Rectal smooth muscle tissue (tissue), 1 donor: ENCODE results near the gene ARRB1.

Experiments used
- H3K27ac ChIP-seq: one replicate; pipeline ENCODE4 v1.7.0; 2013; ENCODE audit warnings: low read depth, low read length, inconsistent platforms
- H3K27me3 ChIP-seq: one replicate; pipeline ENCODE4 v1.7.0; 2013; ENCODE audit warnings: low read length; ENCODE audit not compliant: control insufficient read depth, insufficient read depth
- H3K36me3 ChIP-seq: one replicate; pipeline ENCODE4 v1.7.0; 2013; ENCODE audit warnings: low read length; ENCODE audit not compliant: control insufficient read depth, insufficient read depth
- H3K4me1 ChIP-seq: one replicate; pipeline ENCODE4 v1.7.0; 2013; ENCODE audit warnings: low read length; ENCODE audit not compliant: control insufficient read depth, insufficient read depth
- H3K4me3 ChIP-seq: one replicate; pipeline ENCODE4 v1.7.0; 2013; ENCODE audit warnings: low read length
- H3K9ac ChIP-seq: one replicate; pipeline ENCODE4 v1.7.0; 2013; ENCODE audit warnings: low read length

The ARRB1 gene

DNA sequence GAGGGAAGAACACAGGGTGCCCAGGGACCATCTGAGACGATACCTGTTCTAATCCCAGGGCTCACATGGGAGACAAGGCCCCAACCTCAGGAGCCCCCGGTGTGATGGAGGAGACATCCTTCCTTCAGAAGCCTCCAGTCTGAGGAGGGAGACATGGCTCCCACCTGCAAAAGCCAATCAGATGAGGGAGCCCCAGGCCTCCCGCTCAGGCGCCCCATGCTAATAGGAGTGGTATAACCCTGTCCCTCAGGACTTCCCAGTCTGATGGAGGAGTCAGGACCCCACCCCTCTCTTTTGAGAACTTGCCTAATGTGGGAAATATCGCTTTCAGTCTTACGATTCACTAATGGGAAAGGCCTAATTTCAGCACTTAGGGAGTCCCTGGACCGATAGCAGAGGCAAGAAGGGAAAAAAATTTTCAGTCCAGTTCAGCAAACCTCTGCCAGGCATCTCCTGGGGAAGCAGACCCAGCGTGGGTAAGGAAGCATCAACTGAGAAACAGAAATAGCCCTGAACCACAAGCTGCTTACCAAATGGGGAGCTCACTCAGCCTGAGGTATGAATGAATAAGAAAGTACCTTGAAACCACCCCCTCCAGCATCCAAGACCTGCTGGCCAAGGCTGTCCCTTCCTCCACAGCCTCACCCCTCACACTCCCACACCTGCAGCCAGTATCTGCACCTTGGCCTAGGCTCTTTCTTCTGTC lies 5.9 kb downstream of the ARRB1 start:
- Histone ChIP-seq H3K27ac (no peak overlapping the region), H3K36me3 (peaks cover 3% of the 10 kb centered on the region), H3K4me1 (peaks cover 62% of the 10 kb centered on the region)

GRCh38 chr11:75344761-75345454 lies 6.6 kb downstream of the ARRB1 start:
- H3K4me1 ChIP-seq, result peaks cover 68% of the 10 kb centered on the region
- H3K9ac ChIP-seq, result no peak overlapping the region
- H3K36me3 ChIP-seq, result peaks cover 3% of the 10 kb centered on the region
- no peak overlapping the region for H3K4me3 ChIP-seq
- H3K27me3 ChIP-seq, result no peaks in the 10 kb centered on the region
- no peak overlapping the region for H3K27ac ChIP-seq

More for the DNA sequence above, 5.9 kb downstream of the ARRB1 start:
- no peak overlapping the region for H3K9ac ChIP-seq
- no peaks in the 10 kb centered on the region for H3K27me3 ChIP-seq
- no peak overlapping the region for H3K4me3 ChIP-seq

GRCh38 chr11:75344186-75344585 lies 7.3 kb downstream of the ARRB1 start:
- Histone ChIP-seq H3K9ac (peak overlapping the region; percentile 28), H3K4me1 (peaks cover 71% of the 10 kb centered on the region), H3K36me3 (peaks cover 3% of the 10 kb centered on the region), H3K27ac (no peak overlapping the region), H3K27me3 (no peaks in the 10 kb centered on the region), H3K4me3 (no peak overlapping the region)

- Histone ChIP-seq H3K36me3 (peaks cover 3% of the 10 kb centered on the region), H3K27ac (peak overlapping the region; percentile 80), H3K4me1 (peaks cover 70% of the 10 kb centered on the region), H3K27me3 (no peaks in the 10 kb centered on the region), H3K4me3 (peak overlapping the region; percentile 18), H3K9ac (no peak overlapping the region)
Observed at GRCh38 chr11:75342966-75343870, 8.2 kb downstream of the ARRB1 start.

DNA sequence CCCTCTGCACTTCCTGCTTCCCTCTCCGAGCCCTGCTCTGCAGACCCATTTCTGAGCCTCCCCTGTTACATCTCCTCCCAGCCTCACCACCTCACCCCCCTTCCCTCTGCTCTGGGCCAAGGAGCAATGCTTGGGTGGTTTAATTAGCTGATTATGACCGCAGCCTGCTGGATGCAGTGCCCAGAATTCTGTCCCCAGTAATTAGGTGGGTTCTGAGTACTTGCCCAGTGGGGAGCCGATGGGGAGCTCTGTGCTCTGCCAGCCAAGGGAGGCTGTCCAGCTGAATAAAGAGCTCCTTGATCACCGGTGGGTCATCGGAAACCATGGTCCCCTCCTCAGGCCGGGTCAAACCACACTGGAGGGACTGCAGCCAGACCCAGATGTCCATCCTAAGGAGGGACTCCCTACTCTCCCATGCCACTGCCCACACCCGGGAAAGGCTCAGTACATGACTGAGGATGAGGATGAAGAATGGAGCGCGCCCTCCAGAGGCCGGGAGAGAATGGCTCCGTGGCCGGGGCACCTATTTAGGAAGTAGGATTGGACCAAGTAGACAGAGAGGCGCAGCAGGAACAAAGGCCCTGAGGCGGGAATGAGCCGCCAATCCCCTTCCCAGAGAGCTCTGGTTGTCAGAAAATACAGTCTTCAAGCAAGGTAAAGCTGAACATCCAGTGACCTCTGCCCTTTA lies 9.1 kb downstream of the ARRB1 start:
- H3K9ac ChIP-seq, result no peak overlapping the region
- H3K27me3 ChIP-seq, result no peaks in the 10 kb centered on the region
- peaks cover 3% of the 10 kb centered on the region for H3K36me3 ChIP-seq
- H3K4me1 ChIP-seq, result peaks cover 69% of the 10 kb centered on the region
- H3K27ac ChIP-seq, result peak overlapping the region; percentile 80
- no peak overlapping the region for H3K4me3 ChIP-seq

- Histone ChIP-seq H3K4me3 (no peak overlapping the region), H3K27me3 (no peaks in the 10 kb centered on the region), H3K4me1 (peaks cover 68% of the 10 kb centered on the region), H3K27ac (peak overlapping the region; percentile 80), H3K36me3 (peaks cover 2% of the 10 kb centered on the region), H3K9ac (no peak overlapping the region)
Observed at GRCh38 chr11:75341612-75342011, 9.8 kb downstream of the ARRB1 start.

DNA sequence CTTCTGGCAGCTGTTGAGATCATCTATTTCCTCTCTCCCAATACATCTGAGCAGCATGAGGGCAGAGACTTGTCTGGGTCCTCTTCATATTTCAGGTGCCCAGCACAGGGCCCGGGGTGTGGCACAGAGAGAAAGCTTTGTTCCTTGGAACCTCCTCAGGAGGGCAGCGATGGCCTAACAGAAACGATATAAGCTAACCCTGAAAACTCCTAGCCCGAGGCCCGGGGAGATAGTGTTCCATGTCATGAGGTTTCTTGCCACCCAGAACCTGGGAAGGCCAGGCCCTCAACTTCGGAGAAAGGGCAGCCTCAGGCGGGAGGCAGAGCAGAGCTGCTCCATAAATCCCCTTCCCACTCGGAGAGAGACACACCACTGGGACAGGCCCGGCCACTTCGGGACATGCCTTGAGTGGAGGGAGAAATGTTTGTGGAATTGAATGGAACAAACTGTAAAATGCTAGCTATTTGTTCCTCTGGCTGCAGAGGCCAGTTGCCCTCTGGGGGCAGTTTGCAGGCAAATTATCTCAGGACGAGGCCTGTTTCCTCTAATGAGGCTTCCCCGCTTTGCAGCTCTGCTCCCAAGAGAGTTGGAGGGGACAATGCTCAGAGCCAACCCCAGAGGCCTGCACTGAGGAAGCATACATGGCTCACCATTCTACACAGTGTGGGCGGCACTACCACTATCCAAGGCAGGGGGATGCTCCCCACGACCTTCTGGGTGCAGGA lies 11.6 kb downstream of the ARRB1 start:
- Histone ChIP-seq H3K27ac (peak overlapping the region; percentile 80), H3K4me3 (peak overlapping the region; percentile 46), H3K27me3 (no peaks in the 10 kb centered on the region), H3K36me3 (no peaks in the 10 kb centered on the region), H3K9ac (no peak overlapping the region), H3K4me1 (peaks cover 69% of the 10 kb centered on the region)

DNA sequence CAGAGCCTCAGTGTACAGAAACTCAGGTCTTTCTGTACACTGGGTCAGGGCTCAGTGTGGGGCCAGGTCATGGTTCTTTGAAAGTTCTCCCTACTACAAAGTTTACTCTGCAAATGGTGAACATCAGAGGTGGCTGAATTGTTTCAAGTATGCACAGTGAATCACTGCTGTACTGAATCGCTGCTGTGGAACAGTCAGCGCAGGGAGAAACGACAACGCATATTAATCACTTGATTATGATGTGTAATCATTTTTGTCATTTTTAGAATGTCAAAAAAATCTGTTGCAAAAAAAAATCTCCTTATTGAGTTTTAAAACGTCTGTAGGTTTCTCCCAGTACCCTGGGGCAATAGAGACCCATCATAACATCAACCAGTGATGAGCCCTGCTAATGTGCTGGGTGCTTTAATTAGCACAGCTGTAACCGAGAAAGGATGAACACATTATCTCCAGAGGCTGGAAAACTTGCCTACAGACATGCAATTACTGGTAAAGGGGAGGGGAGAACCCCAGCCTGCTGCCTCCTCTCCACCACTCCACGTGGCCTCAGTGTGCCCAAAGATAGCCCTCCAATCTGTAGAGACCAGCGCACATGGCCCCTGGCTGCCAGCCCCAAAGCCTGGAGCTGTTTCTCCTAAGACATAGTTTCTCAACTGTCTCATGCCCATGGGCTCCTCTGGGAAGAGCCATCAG lies 12.8 kb downstream of the ARRB1 start:
- peak overlapping the region; percentile 18 for H3K4me3 ChIP-seq
- no peaks in the 10 kb centered on the region for H3K27me3 ChIP-seq
- no peak overlapping the region for H3K9ac ChIP-seq
- no peaks in the 10 kb centered on the region for H3K36me3 ChIP-seq
- peak overlapping the region; percentile 80 for H3K27ac ChIP-seq
- peaks cover 68% of the 10 kb centered on the region for H3K4me1 ChIP-seq

GRCh38 chr11:75337195-75337654 lies 14.2 kb downstream of the ARRB1 start:
- Histone ChIP-seq H3K27me3 (no peaks in the 10 kb centered on the region), H3K4me1 (peaks cover 64% of the 10 kb centered on the region), H3K4me3 (no peak overlapping the region), H3K27ac (peak overlapping the region; percentile 60), H3K9ac (no peak overlapping the region), H3K36me3 (no peaks in the 10 kb centered on the region)

- no peak overlapping the region for H3K9ac ChIP-seq
- no peak overlapping the region for H3K4me3 ChIP-seq
- peaks cover 51% of the 10 kb centered on the region for H3K4me1 ChIP-seq
- H3K36me3 ChIP-seq, result no peaks in the 10 kb centered on the region
- H3K27me3 ChIP-seq, result no peaks in the 10 kb centered on the region
- peak overlapping the region; percentile 63 for H3K27ac ChIP-seq
Observed at GRCh38 chr11:75334976-75335375, 16.5 kb downstream of the ARRB1 start.

- H3K36me3 ChIP-seq, result no peaks in the 10 kb centered on the region
- H3K4me1 ChIP-seq, result peaks cover 49% of the 10 kb centered on the region
- H3K4me3 ChIP-seq, result no peak overlapping the region
- no peaks in the 10 kb centered on the region for H3K27me3 ChIP-seq
- no peak overlapping the region for H3K9ac ChIP-seq
- H3K27ac ChIP-seq, result peak overlapping the region; percentile 36
Observed at GRCh38 chr11:75334402-75334891, 17.0 kb downstream of the ARRB1 start.
